ENCODE measurements around the gene RHOC.

RHOC gene

DNA sequence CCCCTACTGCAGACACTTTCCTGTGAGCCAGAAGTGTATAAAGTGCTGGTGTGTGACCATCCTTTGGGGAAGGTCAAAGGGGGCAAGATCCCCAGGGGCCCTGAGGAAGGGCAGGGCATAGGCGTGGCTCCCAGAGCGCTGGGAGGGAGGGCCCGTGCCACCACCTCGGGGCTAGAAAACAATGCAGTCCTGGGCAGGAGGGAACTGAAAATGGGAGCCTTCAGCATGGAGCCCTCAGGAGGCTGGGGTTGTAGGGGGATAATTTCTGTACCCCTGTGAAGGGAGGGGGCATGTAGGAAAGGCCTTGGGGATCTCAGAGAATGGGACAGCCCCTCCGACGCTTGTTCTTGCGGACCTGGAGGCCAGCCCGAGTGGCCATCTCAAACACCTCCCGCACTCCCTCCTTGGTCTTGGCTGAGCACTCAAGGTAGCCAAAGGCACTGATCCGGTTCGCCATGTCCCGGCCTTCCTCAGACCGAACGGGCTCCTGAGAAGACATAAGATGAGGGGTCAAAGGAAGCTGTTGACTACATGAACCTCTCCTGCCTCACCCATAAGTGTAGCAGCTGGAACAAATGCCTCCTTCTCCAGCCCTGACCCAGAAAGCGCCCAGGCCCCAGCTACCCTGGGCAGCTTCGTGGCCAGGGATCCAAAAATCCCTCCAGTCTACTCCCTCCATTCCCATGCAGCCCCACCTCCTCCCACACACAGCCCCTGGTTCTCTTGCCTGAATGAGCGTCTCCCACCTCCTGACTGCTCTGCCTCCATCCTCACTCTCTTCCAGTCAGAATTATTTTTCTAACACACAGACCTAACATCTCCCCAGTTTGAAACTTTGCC lies 5.5 kb downstream of the RHOC start:
- no peak for DNase-seq

DNA sequence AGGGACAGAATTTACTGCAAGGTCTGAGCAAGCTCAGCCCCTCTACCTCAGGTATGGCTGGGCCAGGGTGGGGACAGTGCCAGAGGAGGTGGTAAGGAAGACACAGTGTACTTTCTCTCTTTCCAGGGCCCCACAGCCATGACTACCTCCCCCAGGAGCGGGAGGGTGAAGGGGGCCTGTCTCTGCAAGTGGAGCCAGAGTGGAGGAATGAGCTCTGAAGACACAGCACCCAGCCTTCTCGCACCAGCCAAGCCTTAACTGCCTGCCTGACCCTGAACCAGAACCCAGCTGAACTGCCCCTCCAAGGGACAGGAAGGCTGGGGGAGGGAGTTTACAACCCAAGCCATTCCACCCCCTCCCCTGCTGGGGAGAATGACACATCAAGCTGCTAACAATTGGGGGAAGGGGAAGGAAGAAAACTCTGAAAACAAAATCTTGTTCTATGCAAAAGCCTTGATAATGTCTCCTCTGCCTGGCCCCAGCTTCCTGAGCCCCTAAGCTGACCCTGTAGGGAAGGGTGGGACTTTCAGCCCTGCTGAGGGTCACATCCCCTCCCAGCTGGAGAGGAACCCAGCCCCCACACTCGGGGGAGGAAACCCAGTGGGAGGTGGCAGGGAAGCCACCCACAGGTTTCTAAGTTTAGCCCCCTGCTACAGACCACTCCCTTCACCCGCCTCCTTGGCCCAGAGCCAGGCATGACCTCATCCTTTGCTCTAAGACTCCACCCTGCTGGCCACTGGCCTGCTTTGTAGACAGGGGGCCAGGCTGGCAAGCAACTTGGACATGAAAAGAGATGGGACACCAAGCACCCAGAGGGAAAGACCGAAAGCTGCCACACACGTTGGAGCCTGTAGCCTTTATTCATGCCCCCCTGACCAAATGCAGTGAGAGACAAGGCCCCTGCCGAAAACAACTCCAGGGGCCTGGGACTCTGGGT lies 6.4 kb downstream of the RHOC start:
- DNase-seq: peak; percentile 21

DNA sequence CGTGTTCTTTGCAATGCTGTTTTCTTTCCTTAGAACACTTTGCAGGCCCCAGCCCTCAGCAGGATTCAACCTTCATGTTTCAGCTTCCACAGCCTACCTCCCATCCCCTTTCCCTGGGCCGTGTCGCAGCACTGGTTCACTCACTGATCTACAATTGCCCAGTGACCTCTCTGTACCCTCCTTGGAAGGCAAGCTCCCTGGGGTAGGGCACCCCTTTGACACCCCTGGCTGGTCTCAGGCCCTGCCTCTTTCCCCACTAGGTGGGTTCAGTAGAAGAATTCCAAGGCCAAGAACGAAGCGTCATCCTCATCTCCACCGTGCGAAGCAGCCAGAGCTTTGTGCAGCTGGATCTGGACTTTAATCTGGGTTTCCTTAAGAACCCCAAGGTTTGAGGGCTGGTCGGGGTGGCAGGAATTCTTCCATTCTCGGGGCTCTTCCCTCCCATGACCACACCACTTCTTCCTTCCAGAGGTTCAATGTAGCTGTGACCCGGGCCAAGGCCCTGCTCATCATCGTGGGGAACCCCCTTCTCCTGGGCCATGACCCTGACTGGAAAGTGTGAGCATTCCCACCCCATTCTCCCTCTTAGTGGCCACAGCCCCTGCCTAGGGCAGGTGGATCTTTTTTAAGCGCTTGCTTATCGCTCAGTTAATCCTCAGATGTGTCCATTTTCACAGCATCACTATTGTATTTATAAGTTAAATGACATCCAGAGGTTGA lies 7.3 kb downstream of the RHOC start:
- DNase-seq: no peak

DNA sequence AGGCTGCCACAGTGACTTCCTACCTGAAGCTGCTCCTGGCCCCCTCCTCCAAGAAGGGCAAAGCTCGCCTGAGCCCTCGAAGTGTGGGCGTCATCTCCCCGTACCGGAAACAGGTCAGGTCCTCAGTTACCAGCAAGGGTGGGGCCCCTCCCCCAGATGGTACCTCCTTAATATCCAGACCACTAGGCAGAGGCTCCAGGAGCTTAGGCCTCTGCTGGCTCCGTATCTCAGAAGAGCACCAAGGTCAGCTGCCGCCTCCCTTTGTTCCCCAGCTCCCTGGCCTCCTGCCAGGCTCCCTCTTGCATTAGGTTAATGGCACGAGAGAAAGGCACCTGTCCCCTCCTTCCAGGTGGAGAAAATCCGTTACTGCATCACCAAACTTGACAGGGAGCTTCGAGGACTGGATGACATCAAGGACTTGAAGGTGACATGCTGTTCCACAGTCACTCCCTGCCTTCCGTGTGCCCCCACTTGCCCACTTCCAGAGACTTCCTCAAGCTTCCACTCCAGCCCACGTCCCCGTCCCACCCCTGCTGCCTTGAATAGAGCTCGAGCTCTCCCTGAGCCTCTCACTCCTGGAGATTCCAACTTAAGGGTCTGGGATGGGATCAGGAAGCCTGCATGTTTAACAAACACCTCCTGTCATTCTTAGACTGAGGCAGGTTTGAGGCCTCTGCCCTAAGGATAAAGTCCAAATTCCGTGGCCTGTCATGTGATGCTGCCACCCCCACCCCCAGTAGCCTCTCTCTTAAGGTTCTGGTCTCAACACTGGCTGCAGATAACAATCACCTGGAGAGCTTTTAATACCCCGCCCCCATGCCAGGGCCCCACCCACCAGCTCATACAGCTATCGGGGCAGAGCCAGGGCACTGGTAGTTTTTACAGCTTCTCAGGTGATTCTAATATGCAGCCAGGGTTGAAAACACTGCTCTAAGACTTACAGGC lies 8.3 kb downstream of the RHOC start:
- DNase-seq: no peak

DNA sequence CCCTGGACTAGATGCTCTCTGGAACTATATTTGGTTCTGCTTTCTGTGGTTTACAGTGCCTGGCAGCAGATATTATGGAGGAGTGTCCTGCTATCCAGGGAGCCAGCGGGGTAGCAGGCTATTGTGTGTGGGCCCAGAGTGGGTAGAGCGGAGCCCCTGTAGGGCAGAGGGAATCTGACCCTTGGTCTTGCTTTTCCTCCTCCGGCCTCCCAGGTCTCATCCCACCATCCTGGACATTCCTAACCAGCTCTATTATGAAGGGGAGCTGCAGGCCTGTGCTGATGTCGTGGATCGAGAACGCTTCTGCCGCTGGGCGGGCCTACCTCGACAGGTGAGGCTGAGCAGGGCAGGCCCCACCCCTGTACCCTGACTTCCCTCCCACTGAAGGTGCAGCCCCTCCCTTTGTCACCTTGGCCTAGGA lies 9.1 kb downstream of the RHOC start:
- DNase-seq: no peak

DNA sequence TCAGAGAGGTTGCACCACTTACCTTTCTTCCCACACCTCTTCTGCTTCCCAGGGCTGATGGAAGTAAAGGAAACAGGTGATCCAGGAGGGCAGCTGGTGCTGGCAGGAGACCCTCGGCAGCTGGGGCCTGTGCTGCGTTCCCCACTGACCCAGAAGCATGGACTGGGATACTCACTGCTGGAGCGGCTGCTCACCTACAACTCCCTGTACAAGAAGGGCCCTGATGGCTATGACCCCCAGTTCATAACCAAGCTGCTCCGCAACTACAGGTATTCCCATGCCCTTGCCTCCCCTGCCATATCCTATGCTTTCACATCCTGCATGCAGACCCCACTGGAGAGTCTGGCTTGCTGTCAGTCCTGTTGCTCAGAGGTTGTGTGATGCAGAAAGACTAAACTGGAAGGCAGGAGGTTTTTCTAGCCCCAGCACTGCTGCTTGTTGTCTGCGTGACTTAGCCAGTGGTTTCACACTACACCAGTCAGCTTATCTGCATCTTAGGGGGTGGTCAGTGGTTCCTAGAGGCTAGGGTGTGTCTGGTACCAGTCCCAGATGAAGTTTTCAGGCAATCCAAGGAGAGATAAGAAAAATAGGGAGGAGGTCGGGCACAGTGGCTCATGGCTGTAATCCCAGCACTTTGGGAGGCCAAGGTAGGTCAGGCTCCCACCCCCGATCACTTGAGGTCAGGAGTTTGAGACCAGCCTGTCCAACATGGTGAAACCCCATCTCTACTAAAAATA lies 10.2 kb downstream of the RHOC start:
- no peak for DNase-seq

DNA sequence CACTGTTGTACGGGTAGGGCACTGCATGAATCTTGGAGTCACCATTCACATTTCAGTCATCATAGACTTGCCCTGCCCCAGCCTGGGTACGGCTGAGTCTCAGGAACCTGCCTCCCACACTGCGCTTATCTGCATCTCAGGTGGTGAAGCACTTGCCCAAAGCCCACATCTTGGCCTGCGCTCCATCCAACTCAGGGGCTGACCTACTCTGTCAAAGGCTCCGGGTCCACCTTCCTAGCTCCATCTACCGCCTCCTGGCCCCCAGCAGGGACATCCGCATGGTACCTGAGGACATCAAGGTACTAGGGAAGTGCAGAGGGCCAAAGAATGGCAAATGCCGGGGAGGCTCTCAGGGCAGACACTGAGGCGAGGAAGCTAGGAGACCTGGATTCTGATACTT lies 11.7 kb downstream of the RHOC start:
- no peak for DNase-seq

DNA sequence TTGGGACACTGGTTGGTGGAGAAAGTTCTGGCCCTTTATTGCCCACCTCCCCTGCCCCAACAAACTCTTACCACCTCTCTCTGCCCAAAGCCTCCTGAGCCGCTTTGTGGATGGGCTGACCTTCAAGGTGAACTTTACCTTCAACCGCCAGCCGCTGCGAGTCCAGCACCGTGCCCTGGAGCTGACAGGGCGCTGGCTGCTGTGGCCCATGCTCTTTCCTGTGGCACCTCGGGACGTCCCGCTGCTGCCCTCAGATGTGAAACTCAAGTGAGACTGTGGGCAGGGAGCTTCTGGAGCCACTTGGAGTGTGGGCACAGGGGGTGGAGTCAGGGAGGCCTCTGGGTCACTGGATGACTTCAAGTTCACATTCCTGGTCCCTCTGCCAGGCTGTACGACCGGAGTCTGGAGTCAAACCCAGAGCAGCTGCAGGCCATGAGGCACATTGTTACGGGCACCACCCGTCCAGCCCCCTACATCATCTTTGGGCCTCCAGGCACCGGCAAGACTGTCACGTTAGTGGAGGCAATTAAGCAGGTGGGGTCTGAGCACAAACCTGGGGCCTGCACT lies 12.5 kb downstream of the RHOC start:
- no peak for DNase-seq

DNA sequence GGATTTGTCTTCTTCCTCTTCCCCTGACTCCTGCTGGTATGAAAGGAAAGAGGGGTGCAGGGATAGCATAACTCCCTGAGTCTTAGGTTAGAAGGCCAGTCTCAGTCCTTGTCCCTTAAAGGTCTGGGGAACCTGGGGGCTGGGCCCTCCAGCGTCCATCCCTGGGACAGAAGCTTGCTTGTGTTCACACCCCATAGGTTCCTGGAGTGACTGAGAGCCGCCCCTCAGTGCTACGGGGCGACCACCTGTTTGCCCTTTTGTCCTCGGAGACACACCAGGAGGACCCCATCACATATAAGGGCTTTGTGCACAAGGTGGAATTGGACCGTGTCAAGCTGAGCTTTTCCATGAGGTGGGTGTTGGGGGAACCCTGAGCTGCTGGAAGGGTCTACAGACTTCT lies 13.1 kb downstream of the RHOC start:
- no peak for DNase-seq

DNA sequence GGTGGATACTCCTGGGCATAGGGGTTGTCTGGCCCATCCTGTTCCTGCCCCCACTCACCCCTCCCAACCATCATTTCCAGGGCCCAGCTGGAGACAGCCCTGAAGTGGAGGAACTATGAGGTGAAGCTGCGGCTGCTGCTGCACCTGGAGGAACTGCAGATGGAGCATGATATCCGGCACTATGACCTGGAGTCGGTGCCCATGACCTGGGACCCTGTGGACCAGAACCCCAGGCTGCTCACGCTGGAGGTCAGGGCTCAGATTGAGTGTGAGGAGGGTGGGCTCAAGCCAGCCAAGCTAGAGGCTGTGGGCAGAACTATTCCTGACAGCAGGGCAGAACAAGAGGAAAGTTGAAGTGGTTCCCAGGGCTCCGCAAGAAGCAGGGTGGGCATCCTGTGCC lies 14.2 kb downstream of the RHOC start:
- DNase-seq: no peak

DNA sequence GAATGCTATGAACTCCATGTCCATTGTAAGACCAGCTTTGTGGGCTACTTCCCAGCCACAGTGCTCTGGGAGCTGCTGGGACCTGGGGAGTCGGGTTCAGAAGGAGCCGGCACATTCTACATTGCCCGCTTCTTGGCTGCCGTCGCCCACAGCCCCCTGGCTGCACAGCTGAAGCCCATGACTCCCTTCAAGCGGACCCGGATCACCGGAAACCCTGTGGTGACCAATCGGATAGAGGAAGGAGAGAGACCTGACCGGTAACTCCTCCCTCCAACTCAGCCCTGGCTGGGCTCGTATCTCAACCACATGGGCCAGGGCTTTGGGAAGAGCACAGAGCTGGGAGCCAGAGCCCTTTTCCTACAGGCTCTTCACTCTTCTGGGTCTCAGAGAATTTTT lies 17.1 kb downstream of the RHOC start:
- no peak for DNase-seq

DNA sequence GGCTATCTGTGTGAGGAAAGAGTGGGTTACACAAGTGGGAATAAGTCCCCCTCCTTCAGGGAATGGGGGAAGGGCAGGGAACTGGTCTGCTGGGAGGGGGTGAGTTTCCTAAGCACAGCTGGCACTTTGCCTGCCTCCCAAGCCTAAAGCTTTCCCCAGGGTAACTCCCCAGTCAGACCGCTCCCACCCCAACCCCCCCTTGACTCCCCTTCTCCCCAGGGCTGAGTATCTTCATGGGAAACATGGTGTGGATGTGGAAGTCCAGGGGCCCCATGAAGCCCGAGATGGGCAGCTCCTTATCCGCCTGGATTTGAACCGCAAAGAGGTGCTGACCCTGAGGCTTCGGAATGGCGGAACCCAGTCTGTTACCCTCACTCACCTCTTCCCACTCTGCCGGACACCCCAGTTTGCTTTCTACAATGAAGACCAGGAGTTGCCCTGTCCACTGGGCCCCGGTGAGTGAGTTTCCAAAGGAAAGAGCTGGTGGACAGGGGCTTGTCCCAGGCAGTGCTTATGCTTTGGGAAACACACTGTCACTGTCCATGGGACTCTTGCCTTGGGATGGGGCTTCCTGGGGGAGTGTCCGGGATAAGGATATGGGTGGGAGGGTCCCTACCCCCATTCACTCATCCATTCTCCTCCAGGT lies 17.6 kb downstream of the RHOC start:
- DNase-seq: no peak

DNA sequence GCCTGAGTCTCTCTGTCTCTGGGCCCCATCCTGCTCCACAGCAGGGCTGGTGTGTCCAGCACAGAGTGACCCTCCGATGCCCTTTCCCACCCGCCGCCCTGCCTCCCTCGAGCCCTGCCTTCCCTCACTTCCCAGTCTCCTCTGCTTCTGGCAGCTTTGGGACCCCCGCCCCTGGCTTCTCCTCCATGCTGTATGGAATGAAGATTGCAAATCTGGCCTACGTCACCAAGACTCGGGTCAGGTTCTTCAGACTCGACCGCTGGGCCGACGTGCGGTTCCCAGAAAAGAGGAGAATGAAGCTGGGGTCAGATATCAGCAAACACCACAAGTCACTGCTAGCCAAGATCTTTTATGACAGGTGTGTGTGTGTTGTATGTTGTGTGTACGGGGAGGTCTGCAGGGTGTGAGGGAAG lies 18.1 kb downstream of the RHOC start:
- no peak for DNase-seq

DNA sequence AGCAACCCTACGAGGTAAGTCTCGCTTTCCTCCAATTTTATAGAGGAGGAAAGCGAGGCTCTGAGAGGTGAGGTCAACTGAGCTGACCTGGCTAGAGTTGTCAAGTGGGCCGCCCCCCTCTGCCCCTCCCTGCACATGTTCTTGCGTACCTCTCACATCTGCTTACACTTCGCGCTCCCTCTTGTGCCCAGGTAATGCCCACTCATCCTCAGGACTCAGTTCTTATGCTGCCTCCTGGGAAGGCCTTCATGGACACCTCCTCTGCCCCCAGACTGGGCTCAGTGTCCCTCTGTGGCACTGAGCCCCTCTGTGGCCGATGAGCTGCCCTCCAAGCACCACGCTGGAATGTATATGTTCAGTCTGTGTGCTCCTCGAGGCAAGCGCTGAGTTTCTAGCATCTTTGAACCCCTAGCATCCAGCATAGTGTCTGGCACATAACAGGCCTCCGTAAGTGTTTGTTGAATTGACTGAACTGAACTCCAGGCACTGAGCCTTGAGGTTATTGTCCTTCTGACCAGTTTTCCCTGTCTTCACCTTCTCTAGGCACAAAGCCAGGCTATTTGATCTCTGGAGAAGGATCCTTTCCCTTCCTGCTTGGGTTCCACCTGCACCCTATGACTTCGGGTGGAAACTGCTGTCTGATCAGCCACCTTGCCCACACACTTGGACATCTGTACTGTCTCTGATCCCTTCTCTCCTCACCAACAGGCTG lies 19.0 kb downstream of the RHOC start:
- DNase-seq: no peak

DNA sequence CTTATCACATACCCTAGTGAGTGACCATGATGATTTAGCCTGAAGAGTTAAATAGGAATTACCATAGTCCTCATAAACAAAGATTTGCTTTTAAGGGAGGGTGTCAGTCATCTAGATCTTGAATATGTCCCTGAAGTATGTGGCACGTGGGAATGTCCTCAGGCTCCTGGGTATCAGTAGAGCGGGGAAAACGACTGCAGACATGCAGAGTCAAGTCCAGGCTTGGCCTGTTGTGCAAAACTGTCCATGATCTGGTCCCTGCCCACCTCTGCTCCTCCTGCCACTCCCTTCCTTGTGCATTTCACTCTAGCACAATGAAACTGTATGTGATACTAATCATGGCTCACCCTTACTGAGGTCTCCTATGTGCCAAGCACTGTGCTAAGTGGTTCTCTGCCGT lies 19.6 kb downstream of the RHOC start:
- DNase-seq: no peak

DNA sequence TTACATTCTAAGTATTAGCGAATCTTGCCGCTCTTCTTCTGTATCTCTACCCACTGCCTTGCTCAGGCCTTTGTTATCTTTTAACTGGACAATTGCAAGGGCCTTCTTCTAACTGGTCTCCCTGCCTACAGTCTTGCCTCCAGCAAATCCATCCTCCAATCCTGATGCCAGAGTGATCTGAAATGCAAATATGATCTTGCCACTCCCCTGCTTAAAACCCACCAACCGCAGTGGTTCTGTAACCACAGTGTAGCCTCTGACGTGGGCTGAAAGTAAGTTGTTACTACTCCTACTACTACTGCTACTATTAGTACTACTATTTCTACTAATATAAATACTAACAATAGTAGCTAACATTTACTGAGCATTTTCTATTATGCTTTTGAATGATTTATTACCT lies 20.1 kb downstream of the RHOC start:
- DNase-seq: no peak

DNA sequence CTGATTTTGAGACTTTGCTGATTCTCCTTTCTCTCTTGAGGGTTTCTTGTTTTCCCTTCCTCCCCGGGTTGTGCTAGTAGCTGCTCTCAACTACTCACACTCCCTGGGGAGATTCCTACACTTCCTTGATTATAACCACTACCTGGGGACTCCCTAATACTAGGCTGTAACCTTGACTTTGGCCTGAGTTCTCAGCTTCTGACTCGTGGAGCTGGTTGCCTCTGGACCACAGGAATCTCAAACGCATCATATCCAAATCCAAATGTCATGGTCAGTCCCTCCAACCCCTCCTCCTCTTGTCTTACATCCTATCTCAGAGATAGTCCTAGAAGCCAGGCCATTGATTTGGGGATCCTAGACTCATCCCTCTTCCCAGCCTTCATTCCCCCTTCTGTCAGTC lies 20.5 kb downstream of the RHOC start:
- no peak for DNase-seq

DNA sequence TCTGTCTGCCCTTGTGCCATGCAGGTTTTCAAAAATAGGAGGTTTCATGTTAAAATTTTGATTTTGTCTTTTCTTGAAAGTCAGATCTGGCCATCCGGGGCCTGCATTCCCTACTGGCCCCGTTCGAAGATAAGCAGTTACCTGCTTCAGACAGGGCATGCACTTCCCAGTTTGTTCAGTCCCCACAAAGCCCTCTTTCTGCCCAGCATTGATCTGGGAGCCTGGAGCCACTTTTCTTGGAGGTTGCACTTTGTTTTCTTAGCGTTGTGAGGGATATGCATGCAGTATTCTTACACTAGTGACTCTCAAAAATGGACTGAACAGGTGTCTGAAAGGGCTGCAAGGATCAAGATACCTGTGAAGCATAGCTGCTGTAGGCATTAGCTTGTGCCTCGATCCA lies 21.0 kb downstream of the RHOC start:
- no peak for DNase-seq

DNA sequence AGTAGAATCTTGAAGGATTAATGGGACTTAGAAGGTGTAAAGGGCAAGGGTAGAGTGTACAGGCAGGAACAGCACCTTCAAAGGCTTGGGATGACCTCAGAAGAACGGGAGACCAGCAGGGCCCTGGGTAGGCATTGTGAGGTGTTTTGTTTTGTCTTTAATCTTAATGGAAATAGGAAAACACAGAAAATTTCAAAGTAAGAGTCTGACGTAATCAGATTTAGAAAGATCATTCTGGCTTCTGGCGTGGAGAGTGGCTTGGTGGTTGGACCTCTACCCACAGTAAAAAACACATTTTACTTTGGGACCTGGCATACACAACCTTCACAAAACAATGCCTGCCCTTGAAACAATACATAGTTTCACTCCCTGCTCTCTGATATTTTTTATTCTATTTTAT lies 28.3 kb downstream of the RHOC start:
- DNase-seq: no peak

DNA sequence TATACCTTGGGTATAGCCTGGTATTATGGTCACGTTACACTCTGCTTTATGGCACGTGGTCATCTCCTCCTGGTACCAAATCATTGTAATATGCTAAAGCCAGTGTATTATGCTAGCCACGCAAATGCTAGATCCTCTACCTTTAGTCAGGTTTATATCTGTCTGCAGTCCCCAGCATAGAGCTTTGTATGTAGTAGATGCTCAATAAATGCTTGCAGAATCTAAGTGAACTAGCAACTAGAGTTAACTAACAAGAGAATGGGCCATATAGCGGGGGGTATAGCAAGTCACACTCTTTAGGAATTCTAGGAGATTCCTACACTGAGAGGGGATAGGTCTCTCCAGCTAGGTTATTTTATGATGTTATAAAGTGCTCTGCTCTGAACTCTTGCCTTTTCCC lies 29.4 kb downstream of the RHOC start:
- no peak for DNase-seq

All from GF-D8 (cell line).